CD14-positive monocyte (primary cell): ENCODE data around the gene VPS33A. TPM values are rescaled to one million over a fixed set of nuclear protein-coding genes. Genes with fewer than 3 reads are reported as not detected.

ENCODE experiments used
- DNase-seq, 3 donors: peaks; one replicate each; pipeline ENCODE4 v3.0.0-alpha.2; 2011 to 2022
- H2AFZ ChIP-seq: 2 replicates; pipeline ENCODE4 v1.6.0; 2012; ENCODE audit warnings: mild to moderate bottlenecking, low read depth, low read length, inconsistent platforms; ENCODE audit not compliant: insufficient read depth, poor library complexity, severe bottlenecking
- H3K27ac ChIP-seq, 2 donors: 1 replicate in 1 of 2; 2 replicates in 1 of 2; pipeline ENCODE4 v1.5.1; 2012 to 2013; ENCODE audit warnings: low read length in 2 of 2, control low read depth in 1 of 2, inconsistent platforms in 1 of 2, low read depth in 1 of 2, mild to moderate bottlenecking in 1 of 2
- H3K27me3 ChIP-seq, 2 donors: one replicate each; pipeline versions ENCODE4 v1.6.0 to v1.6.1; 2011 to 2013; ENCODE audit warnings: low read length in 2 of 2; ENCODE audit not compliant: control insufficient read depth in 2 of 2, insufficient read depth in 2 of 2
- H3K36me3 ChIP-seq, 2 donors: replicated peaks in 1 of 2; 1 replicate in 1 of 2; 2 replicates in 1 of 2; pipeline versions ENCODE4 v1.5.1 to v1.6.1; 2012 to 2013; ENCODE audit warnings: low read length in 2 of 2, control low read depth in 1 of 2, inconsistent platforms in 1 of 2, mild to moderate bottlenecking in 1 of 2; ENCODE audit not compliant: insufficient read depth in 2 of 2, control insufficient read depth in 1 of 2
- H3K4me1 ChIP-seq, 2 donors: 1 replicate in 1 of 2; 2 replicates in 1 of 2; pipeline versions ENCODE4 v1.5.1 to v1.6.1; 2012 to 2013; ENCODE audit warnings: low read length in 2 of 2, control low read depth in 1 of 2, inconsistent platforms in 1 of 2, mild to moderate bottlenecking in 1 of 2, moderate library complexity in 1 of 2; ENCODE audit not compliant: insufficient read depth in 2 of 2, control insufficient read depth in 1 of 2
- H3K4me2 ChIP-seq: replicated peaks from 2 replicates; pipeline ENCODE3; 2012; ENCODE audit warnings: low read length, moderate library complexity, mild to moderate bottlenecking; ENCODE audit not compliant: poor library complexity, severe bottlenecking; ENCODE audit errors: extremely low read depth
- H3K4me3 ChIP-seq, 3 experiments: fragments of 200-600 bp in 1 of 3; sonication (generic) in 1 of 3; replicated peaks in 1 of 3; 1 replicate in 2 of 3; 2 replicates in 1 of 3; pipeline ENCODE4 v1.5.1; 2011 to 2013; ENCODE audit warnings: low read length in 3 of 3, mild to moderate bottlenecking in 3 of 3, control low read depth in 2 of 3, low read depth in 2 of 3, inconsistent platforms in 1 of 3, moderate library complexity in 1 of 3
- H3K79me2 ChIP-seq: 2 replicates; pipeline ENCODE4 v1.6.0; 2012; ENCODE audit warnings: mild to moderate bottlenecking, control low read depth, inconsistent platforms, low read length, moderate library complexity; ENCODE audit not compliant: insufficient read depth
- H3K9ac ChIP-seq: 2 replicates; pipeline ENCODE4 v1.6.0; 2017; ENCODE audit warnings: low read length, mild to moderate bottlenecking; ENCODE audit not compliant: insufficient read depth, poor library complexity, severe bottlenecking
- H3K9me3 ChIP-seq, 2 donors: replicated peaks in 1 of 2; 1 replicate in 1 of 2; 2 replicates in 1 of 2; pipeline versions ENCODE4 v1.5.1 to v1.6.1; 2012 to 2013; ENCODE audit warnings: low read length in 2 of 2, control low read depth in 1 of 2; ENCODE audit not compliant: control insufficient read depth in 1 of 2, insufficient read depth in 1 of 2
- H4K20me1 ChIP-seq: 2 replicates; pipeline ENCODE4 v1.6.0; 2012; ENCODE audit warnings: mild to moderate bottlenecking, low read length, control low read depth, moderate library complexity; ENCODE audit not compliant: insufficient read depth
- H3K27ac Mint-ChIP-seq, 7 donors: one replicate each; pipeline ENCODE4 v1.8.0; 2020; ENCODE audit warnings: mild to moderate bottlenecking in 7 of 7, mixed read lengths in 7 of 7, moderate library complexity in 6 of 7, inconsistent platforms in 2 of 7
- H3K27me3 Mint-ChIP-seq, 3 donors: one replicate each; pipeline ENCODE4 v1.8.0; 2021 to 2022; ENCODE audit warnings: low read depth in 3 of 3, mild to moderate bottlenecking in 3 of 3, mixed read lengths in 3 of 3, moderate library complexity in 3 of 3, inconsistent platforms in 1 of 3
- H3K36me3 Mint-ChIP-seq, 2 donors: one replicate each; pipeline ENCODE4 v1.8.0; 2020; ENCODE audit warnings: mixed read lengths in 2 of 2, inconsistent platforms in 1 of 2, mild to moderate bottlenecking in 1 of 2
- H3K4me1 Mint-ChIP-seq: one replicate; pipeline ENCODE4 v1.8.0; 2020; ENCODE audit warnings: mild to moderate bottlenecking, mixed read lengths
- H3K4me3 Mint-ChIP-seq, 2 donors: one replicate each; pipeline ENCODE4 v1.8.0; 2020; ENCODE audit warnings: mild to moderate bottlenecking in 2 of 2, mixed read lengths in 2 of 2, moderate library complexity in 1 of 2
- H3K9me3 Mint-ChIP-seq, 7 donors: one replicate each; pipeline ENCODE4 v1.8.0; 2020 to 2022; ENCODE audit warnings: mixed read lengths in 7 of 7, mild to moderate bottlenecking in 6 of 7, moderate library complexity in 6 of 7, inconsistent platforms in 2 of 7
- CTCF ChIP-seq: fragments of 200-600 bp; IDR thresholded peaks from one replicate; pipeline ENCODE4 v1.8.0; 2022; ENCODE audit warnings: antibody characterized with exemption, mild to moderate bottlenecking
- WGBS: methylation state at CpG from one replicate; pipeline ENCODE4 v1.1.5; 2013; ENCODE audit warnings: missing lambda C conversion rate; ENCODE audit not compliant: insufficient coverage; 5-methylcytosine and 5-hydroxymethylcytosine counted together
- intact Hi-C, 2 donors: fragments of 100-400 bp; cut with micrococcal nuclease; formaldehyde crosslinking; loops; one replicate each; pipeline versions ENCODE4 v1.15.0 to v1.15.1; 2023
- polyA plus RNA-seq, 3 donors: library from polyadenylated mRNA; depleted of rRNA in 1 of 3; unstranded in 2 of 3; stranded (reverse) in 1 of 3; fragments of 300-500 nt in 2 of 3; fragments of >200 nt in 1 of 3; fragmentation: Illumina TruSeq in 2 of 3; gene quantifications; 1 replicate in 2 of 3; 2 replicates in 1 of 3; pipeline ENCODE4 v1.2.3, GENCODE V29; 2012 to 2021

VPS33A gene
- polyA plus RNA-seq, 3 donors, result 15.3 to 33.1 (median 32.9) TPM

GRCh38 chr12:122311696-122312095 lies 45.4 kb upstream of the VPS33A start:
- no peak for DNase-seq
- WGBS, result no CpG with 5 or more reads among the region's 5 CpGs
- H4K20me1 ChIP-seq, result no peaks in the 10 kb centered on the region
- H3K9me3 ChIP-seq, result no peaks in the 10 kb centered on the region
- TF ChIP-seq CTCF, result no peak
- H3K36me3 Mint-ChIP-seq, result peaks cover 77 to 88% of the 10 kb centered on the region in 2 donors
- no peaks in the 10 kb centered on the region for H3K79me2 ChIP-seq
- H3K27ac ChIP-seq, result no peak overlapping the region
- no peak overlapping the region for H3K9ac ChIP-seq
- H3K27ac Mint-ChIP-seq, result no peak overlapping the region
- intact Hi-C loops, result no loop called here
- H3K4me3 Mint-ChIP-seq, result no peak overlapping the region
- H3K27me3 Mint-ChIP-seq, result no peaks in the 10 kb centered on the region
- peaks cover 74 to 96% of the 10 kb centered on the region in 2 donors for H3K36me3 ChIP-seq
- no peak overlapping the region for H3K4me2 ChIP-seq
- no peak overlapping the region for H3K4me3 ChIP-seq
- H3K9me3 Mint-ChIP-seq, result no peaks in the 10 kb centered on the region
- no peak overlapping the region for H2AFZ ChIP-seq
- no peaks in the 10 kb centered on the region for H3K27me3 ChIP-seq
- H3K4me1 ChIP-seq, result no peaks in the 10 kb centered on the region
- H3K4me1 Mint-ChIP-seq, result no peaks in the 10 kb centered on the region

DNA sequence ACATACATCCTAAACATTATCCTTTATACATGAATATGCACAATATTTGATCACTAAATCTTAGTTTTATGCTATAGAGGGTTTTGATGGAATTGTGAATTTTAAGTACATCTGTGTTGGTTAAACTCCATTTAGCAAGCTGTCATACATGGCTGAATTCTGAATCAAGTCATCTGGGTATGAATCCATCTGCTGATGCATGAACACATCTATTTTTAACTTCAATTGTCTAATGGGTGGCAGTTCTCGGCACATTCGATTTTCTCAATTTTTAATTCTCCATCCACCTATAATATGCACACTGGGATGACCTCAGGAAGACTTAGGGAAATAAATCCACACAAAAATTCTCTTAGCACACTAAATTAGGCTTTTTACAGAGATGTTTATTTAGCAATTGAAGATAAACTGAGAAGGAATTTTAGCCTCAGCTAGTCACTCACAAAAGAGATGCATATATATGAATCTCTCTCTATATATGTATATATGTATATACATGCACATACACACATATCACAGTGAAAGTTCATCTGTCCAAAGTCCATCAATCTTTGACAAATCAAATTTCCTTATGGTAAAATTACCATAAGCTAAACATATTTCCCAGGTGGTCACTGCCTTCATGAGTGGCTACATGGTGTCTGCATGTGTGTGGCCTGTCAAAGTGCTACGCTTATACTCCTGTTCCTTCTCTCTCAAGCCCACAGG lies 44.5 kb upstream of the VPS33A start:
- Histone ChIP-seq H3K9me3 (no peaks in the 10 kb centered on the region), H3K9ac (no peak overlapping the region), H3K4me2 (no peak overlapping the region), H3K79me2 (no peaks in the 10 kb centered on the region), H3K27ac (no peak overlapping the region), H3K36me3 (peaks cover 75 to 96% of the 10 kb centered on the region in 2 donors), H2AFZ (no peak overlapping the region), H3K27me3 (no peaks in the 10 kb centered on the region), H4K20me1 (no peaks in the 10 kb centered on the region), H3K4me3 (no peak overlapping the region), H3K4me1 (no peaks in the 10 kb centered on the region)
- no CpG with 5 or more reads among the region's 3 CpGs for WGBS
- DNase-seq, result no peak
- intact Hi-C loops, result no loop called here
- no peak for TF ChIP-seq CTCF
- peaks cover 74 to 88% of the 10 kb centered on the region in 2 donors for H3K36me3 Mint-ChIP-seq
- no peak overlapping the region for H3K27ac Mint-ChIP-seq
- H3K4me1 Mint-ChIP-seq, result no peaks in the 10 kb centered on the region
- H3K27me3 Mint-ChIP-seq, result no peaks in the 10 kb centered on the region
- H3K9me3 Mint-ChIP-seq, result peaks cover 0 to 2% (median 0%) of the 10 kb centered on the region in 7 donors
- no peak overlapping the region for H3K4me3 Mint-ChIP-seq
